ENCODE results near the gene SLC6A13. TPM values are rescaled to one million over a fixed set of nuclear protein-coding genes. Genes with fewer than 3 reads are reported as not detected.

The SLC6A13 gene
- total RNA-seq, 1 experiment from 2014 or later, result 0.37 TPM

DNA sequence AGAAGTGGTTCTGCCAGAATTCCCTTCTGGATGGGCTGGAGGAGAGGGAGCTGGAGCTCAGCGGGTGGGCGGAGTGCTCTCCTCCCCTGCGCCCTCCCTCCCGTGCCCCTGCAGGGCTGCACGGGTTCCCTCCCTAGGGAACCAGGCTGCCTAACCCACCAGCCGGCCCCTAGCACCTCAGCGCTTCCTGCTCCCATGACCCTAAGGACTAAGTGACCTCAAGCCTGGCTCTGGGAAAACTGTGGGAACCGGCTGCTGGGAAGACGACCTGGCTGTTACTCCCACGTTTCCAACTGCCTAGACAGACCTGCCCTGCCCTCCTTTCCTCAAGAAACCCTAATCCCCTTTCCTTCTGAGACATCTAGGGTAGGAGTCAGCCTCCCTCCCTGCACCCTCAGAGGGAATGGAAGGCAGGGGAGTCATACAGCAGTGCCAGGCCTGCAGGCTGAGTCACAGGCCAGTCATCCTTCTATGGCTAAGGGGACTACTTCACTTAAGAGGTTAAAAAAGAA is 80.2 kb downstream of the SLC6A13 start (continued):
- TF ChIP-seq, protein P1, sequence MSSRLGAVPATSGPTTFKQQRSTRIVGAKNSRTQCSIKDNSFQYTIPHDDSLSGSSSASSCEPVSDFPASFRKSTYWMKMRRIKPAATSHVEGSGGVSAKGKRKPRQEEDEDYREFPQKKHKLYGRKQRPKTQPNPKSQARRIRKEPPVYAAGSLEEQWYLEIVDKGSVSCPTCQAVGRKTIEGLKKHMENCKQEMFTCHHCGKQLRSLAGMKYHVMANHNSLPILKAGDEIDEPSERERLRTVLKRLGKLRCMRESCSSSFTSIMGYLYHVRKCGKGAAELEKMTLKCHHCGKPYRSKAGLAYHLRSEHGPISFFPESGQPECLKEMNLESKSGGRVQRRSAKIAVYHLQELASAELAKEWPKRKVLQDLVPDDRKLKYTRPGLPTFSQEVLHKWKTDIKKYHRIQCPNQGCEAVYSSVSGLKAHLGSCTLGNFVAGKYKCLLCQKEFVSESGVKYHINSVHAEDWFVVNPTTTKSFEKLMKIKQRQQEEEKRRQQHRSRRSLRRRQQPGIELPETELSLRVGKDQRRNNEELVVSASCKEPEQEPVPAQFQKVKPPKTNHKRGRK (CRISPR knock-in tag; IDR thresholded peaks at IDR 0.05; ENCODE audit: borderline replicate concordance), result no peak
- TF ChIP-seq ZBTB21 (CRISPR knock-in tag; IDR thresholded peaks at IDR 0.05; ENCODE audit: borderline replicate concordance), result no peak

DNA sequence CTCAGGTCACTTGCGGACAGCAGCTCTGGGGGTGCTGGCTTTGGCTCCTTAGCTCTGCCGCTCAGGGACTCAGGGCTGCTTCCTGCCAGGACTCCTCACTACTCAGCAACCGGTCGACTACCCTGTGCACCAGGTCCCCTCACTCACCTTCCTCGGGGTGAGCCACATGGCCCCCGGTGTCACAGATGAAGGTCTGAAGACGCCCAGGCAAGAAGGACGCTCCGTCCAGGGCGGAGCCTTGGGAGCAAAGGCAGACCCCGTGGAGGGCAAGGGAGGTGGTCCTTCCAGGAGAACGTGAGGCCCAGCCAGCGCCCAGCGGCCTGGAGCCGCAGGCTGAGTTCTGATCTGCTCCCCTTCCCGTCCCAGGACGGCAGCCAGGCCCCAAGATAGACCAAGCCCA is 80.7 kb downstream of the SLC6A13 start:
- POLR2A ChIA-PET, result no interaction called here
- no peak for ATAC-seq

DNA sequence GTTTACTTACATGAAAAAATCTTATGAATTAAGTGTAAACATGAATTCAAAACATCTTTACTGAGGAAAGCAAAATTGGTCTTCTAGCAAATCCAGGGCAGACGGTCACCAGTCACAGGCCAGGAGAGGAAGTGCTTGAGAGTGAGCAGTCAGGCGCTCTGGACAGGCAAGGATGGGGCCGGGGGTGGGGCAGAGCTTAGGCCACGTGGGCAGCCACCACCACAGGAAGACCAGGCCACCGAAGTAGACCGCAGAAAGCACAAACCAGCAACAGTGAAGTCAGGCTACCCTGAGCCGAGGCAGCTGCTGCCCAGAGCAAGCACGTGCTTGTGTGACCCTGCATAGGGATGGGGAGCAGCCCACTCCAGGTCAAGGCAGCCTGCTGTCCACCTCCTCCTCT is 82.2 kb downstream of the SLC6A13 start:
- Mint-ChIP-seq H3K27me3 (ENCODE audit: low read depth) (no peaks in the 10 kb centered on the region; the same call in none of the 2 replicates), H3K4me1 (peaks cover 17% of the 10 kb centered on the region), H3K9me3 (no peaks in the 10 kb centered on the region), H3K27ac (no peak overlapping the region), H3K36me3 (no peaks in the 10 kb centered on the region), H3K4me3 (no peak overlapping the region)
- ChIA-PET POLR2A (no interaction called here), CTCF (interaction anchor here (1.7 to 3.0 kb wide), 2 partner anchors 10 to 39 kb away, joined by 4 to 9 read pairs; no protein-coding TSS in a partner anchor)
- no peak for DNase-seq (ENCODE audit: low spot score)
- ATAC-seq, result no peak
- TF ChIP-seq, protein P2, sequence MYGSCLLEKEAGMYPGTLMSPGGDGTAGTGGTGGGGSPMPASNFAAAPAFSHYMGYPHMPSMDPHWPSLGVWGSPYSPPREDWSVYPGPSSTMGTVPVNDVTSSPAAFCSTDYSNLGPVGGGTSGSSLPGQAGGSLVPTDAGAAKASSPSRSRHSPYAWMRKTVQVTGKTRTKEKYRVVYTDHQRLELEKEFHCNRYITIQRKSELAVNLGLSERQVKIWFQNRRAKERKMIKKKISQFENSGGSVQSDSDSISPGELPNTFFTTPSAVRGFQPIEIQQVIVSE (CRISPR knock-in tag; IDR thresholded peaks at IDR 0.05; ENCODE audit: borderline replicate concordance), result no peak
- TF ChIP-seq, protein P3, sequence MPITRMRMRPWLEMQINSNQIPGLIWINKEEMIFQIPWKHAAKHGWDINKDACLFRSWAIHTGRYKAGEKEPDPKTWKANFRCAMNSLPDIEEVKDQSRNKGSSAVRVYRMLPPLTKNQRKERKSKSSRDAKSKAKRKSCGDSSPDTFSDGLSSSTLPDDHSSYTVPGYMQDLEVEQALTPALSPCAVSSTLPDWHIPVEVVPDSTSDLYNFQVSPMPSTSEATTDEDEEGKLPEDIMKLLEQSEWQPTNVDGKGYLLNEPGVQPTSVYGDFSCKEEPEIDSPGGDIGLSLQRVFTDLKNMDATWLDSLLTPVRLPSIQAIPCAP (CRISPR knock-in tag; IDR thresholded peaks at IDR 0.05), result no peak
- TF ChIP-seq, protein P4, sequence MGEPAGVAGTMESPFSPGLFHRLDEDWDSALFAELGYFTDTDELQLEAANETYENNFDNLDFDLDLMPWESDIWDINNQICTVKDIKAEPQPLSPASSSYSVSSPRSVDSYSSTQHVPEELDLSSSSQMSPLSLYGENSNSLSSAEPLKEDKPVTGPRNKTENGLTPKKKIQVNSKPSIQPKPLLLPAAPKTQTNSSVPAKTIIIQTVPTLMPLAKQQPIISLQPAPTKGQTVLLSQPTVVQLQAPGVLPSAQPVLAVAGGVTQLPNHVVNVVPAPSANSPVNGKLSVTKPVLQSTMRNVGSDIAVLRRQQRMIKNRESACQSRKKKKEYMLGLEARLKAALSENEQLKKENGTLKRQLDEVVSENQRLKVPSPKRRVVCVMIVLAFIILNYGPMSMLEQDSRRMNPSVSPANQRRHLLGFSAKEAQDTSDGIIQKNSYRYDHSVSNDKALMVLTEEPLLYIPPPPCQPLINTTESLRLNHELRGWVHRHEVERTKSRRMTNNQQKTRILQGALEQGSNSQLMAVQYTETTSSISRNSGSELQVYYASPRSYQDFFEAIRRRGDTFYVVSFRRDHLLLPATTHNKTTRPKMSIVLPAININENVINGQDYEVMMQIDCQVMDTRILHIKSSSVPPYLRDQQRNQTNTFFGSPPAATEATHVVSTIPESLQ (CRISPR knock-in tag; IDR thresholded peaks at IDR 0.05), result no peak

More for the DNA sequence above, 80.7 kb downstream of the SLC6A13 start:
- peaks cover 6% of the 10 kb centered on the region for H3K27me3 Mint-ChIP-seq (ENCODE audit: low read depth)
- H3K27ac Mint-ChIP-seq, result no peak overlapping the region
- H3K4me3 Mint-ChIP-seq, result no peak overlapping the region
- no peaks in the 10 kb centered on the region for H3K36me3 Mint-ChIP-seq
- CTCF ChIA-PET, result interaction anchor here (3.0 kb wide), 1 partner anchor 38 kb away, joined by 9 read pairs; no protein-coding TSS in a partner anchor
- peaks cover 14% of the 10 kb centered on the region for H3K4me1 Mint-ChIP-seq
- no peak for TF ChIP-seq HMGA2 (CRISPR knock-in tag; IDR thresholded peaks at IDR 0.05)
- no peaks in the 10 kb centered on the region for H3K9me3 Mint-ChIP-seq
- DNase-seq (ENCODE audit: low spot score), result no peak

DNA sequence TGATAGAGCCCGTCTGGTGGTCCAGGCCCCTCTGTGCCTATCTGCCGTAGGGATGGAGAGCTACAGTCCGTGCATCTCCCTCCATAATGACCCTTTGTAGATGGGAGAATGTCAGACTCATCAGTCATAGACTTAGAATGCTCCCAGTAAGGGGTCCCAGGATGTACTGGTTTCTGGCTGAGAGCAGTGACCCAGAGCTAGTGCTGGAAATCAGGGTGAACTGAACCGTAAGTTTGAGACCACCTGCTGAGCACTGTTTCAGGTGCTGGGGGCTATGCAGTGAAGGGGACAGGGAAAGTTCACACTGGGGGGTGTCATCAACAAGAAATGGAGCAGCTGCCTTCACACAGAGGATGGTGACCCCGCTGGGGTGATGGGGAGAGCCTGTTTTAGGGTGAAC is 82.8 kb downstream of the SLC6A13 start:
- Mint-ChIP-seq H3K4me1 (peaks cover 20% of the 10 kb centered on the region), H3K27me3 (ENCODE audit: low read depth) (no peaks in the 10 kb centered on the region; the same call in 1 of the 2 replicates), H3K36me3 (no peaks in the 10 kb centered on the region), H3K9me3 (no peaks in the 10 kb centered on the region), H3K4me3 (no peak overlapping the region), H3K27ac (no peak overlapping the region)
- TF ChIP-seq JUN (CRISPR knock-in tag; IDR thresholded peaks at IDR 0.05) (no peak), NR2C2 (CRISPR knock-in tag; IDR thresholded peaks at IDR 0.05) (no peak), ZNF219 (CRISPR knock-in tag; IDR thresholded peaks at IDR 0.05; ENCODE audit: borderline replicate concordance) (no peak)
- TF ChIP-seq, protein P5, sequence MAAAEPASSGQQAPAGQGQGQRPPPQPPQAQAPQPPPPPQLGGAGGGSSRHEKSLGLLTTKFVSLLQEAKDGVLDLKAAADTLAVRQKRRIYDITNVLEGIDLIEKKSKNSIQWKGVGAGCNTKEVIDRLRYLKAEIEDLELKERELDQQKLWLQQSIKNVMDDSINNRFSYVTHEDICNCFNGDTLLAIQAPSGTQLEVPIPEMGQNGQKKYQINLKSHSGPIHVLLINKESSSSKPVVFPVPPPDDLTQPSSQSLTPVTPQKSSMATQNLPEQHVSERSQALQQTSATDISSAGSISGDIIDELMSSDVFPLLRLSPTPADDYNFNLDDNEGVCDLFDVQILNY (CRISPR knock-in tag; IDR thresholded peaks at IDR 0.05), result no peak
- ChIA-PET CTCF (interaction anchor here (1.6 to 4.0 kb wide), 5 partner anchors 9 to 40 kb away, joined by 4 to 36 read pairs (median 19); no protein-coding TSS in a partner anchor), POLR2A (no interaction called here)
- DNase-seq (ENCODE audit: low spot score) (no peak), ATAC-seq (no peak)

All from WTC11 (cell line).